HG03025 (cell line): Measurements from ENCODE around the gene CACNA1D.
"Not testable (repeated sequence)": the region's sequence is repeated elsewhere in the genome, so short reads cannot be mapped to it uniquely, and the experiment has no call there.

Source experiments
- ATAC-seq: cut with Tn5 transposase; IDR thresholded peaks from one replicate; pipeline ENCODE4 v1.9.1; 2021; ENCODE audit warnings: mild to moderate bottlenecking, moderate library complexity; ENCODE audit not compliant: unreplicated experiment, low FRiP score

CACNA1D gene

DNA sequence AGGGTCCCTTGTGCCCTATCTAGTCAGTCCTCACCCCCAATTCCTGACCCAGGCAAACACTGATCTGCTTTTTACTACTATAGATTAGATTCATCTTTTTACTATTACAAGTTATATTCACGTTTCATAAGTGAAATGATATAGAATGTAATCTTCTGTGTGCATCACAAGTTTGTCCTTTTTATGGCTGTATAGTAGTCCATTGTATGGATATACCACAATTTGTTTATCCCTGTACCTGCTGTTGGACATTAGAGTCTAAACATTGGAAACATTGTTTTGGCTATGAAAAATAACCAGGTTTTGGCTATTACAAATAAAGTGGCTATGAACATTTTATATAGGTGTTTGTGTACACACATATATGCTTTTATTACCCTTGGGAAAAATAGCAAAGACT lies 112.4 kb downstream of the CACNA1D start:
- ATAC-seq: no peak

DNA sequence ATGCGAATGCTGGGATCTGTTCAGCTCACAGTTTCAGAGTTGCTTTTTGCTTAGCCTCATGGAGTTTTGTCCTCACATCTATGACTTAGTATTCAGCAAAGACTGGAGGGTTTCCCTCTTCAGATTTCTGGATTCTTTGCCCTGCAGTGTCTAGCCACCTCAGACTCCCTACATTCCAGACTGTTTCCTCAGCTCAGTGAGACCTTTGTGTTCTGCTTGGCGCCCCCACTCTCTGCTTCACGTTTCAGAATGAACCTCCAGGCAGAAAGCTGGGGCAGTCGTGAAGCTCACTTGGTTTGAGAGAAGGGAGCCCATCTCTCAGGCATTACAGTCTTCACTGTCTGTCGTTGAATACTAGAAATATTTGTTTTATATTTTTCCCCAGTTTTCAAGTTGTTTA lies 118.1 kb downstream of the CACNA1D start:
- no peak for ATAC-seq

DNA sequence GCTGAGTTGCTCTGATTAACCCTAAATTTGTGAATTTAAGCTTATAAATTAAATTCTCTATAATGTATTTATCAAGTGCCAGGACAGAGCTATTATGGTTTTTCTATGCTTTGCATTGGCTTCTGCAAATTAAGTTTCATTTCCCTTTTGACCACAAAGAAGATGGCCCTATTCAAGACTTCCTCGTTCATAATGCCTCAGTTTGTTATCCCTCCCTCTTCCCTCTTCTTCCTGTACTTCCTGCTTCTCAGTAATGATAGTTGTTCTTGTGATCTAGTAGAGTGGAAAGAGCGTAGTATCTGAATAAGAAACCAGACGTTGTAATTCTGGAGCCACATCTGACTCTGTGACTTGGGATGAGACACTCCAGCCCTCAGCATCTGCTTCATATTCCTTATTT lies 118.7 kb downstream of the CACNA1D start:
- ATAC-seq: no peak

DNA sequence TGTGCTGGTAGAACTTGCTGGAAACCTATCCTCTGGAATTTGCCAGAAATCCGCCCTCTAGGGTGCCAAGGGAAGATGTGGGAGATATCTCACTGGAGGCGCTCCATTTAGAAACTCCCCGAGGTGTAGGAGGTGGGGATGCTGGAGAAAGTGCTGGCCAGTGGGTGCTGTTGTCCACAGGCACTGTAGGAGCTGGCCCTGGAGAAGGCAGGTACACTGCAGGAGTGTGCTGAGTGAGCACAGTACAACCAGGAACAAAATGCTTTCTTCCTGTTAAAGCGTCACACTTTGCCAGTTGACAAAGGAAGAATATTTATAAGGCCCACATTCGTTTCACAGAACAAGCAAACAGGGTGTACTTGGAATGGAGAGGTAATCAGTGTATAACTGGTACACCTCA lies 119.9 kb downstream of the CACNA1D start:
- no peak for ATAC-seq

DNA sequence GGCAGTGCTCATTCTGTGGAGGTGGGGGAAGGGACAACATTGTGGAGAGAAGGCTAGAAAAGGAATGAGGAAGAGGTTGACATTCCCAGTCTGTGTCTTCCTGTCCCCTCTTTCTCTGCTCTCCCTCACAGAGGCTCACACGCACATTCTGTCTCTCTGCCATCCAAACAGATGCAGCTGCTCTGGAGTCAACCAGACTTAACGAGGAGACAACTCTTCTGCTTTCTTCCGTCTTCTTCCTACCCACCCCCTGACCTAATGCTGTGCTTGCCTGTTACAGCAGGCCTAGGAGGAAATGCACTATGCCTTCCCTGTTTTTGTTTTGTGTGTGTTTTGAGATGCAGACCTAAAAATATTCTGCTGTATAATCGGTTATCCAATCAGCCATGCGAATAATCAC lies 121.9 kb downstream of the CACNA1D start:
- ATAC-seq: no peak

DNA sequence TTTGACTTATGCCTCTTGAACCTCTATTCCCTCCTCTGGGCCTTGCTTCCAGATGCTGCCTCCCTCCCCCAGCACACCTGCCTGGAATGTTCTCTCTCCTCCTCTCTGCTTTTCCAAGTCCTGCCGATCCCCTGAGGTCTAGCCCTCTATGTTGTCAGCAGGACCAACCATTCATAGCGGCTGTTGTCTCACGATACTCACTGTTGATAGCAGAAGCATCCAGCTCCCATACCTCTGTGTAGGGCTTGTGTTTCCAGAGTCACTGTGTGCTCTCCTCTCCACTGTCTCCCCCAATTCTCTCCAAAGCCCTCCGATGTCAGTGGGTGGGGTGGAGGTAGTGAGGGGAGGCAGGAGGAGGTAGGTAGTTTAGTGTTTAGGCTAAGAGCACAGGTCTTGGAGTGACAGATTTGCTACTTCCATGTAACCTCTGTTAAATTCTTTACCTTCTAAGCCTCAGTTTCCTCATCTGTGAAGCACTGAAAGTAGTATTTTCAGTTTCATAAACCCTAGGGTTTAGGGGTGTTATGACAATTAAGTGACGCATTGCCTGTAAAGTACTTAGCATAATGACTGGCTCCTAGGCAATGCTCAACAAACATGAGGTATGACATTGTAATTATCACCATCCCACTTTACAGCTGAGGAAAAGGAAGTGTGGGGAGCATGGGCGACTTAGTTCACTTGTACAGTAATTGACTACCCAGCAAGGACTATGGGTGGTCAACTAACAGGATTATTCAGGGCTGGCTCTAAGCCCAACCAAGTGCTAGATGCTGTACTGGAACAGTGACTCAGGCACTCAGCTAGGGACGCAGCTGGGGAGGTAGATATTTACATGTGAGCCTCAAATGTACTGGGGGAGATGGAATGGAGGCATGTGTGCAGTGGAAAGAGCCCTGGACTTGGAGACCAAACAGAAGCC lies 122.8 kb downstream of the CACNA1D start:
- ATAC-seq: no peak

DNA sequence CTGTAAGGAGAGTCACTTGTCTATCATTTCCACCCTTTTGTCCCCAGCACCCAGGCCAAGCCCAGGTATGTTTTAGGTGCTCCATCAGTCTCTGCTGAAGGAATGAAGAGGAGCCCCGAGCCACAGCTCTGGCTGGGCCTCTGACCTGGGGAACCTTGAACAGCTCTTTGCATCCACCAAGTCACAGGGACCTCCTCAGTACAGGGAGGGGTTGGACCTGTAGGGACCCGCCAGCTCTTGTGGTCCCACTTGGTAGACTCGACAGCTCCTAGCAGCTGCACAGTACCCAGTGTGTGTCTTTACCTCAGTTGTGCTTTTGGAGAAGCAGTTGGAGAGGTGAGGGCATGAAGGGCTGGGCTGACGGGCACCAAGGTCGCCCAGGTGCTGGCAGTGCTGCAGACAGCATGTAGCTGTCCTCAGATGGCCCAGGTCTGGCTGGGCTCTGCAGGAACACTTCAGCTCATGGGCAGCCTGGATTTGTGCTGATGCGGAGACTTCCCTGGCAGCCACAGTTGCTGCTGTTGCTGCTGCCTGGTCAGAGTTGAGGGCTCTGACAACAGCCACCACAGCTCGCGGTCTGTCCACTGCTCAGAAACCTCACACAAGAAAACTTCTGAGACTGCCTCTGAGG lies 123.6 kb downstream of the CACNA1D start:
- no peak for ATAC-seq

DNA sequence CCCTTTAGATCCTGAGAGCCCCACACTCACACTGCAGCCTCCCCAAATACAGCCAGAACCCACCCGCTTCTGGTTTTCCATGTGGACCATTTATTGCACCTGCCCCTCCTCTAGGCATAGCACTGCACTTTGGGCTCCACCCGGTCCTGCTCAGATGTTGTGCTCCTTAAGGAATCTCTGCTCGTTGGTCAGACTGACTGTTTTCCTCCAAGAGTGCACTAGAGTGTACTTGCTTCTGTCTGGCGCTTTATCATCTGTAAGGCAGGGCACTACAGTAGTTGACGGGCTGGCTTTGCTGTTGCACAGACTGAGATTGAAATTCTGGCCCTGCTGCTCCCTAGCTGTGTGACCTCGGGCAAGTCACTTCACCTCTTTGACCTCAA lies 124.1 kb downstream of the CACNA1D start:
- ATAC-seq: no peak

DNA sequence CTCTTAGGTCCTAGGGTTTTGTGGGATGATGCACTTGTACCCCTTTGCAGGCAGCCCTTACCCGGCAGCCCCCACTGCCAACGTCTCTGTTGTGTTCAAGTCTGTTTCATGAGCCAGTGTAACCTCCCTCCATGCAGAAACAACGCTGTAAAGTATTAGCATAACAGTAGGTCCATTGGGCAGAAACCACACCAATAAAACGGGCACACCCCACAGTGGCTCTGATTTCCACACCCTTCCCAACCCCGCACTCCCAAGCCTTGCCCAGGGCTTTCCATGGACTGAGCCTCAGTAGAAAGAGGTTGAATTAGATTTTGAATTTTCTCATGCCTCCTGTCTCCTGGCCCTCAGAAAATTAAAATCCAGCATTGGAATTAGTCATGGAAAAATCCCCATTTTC lies 124.5 kb downstream of the CACNA1D start:
- ATAC-seq: no peak

DNA sequence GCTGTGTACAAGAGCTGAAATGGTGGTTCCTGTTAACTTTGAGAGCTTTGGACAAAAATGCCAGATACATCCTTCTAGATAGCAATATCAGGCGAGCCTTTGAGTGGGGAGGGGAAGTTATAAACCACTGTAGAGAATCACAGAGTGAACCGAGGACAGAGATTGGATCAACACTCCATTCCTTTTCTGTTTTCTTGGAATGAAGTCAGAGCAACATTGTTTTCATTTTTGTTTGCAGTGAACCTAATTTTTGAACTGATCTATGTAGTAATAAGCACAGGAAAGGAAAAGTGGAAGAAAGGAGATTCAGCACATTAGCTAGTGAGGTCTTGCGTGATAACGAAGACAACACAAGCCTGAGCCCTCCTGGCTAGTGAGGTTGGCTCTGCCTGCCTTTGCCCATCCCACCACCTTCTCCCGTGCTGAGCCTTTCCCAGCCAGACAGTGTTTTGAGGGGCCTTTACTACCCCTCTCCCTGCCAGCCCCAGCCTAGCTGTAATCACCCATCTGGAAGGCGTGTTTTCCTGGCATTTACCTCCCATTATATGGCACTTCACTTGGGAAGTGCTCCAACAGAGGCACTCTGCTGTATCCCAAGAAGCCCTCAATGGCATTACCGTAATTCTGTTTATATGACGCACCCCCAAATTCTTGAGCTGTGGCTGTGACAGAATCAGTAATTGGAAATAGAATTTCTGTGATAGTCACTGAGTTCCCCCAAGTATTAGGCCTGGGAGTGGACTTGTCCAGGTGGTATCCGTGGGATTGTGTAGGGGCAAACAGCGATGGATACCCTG lies 129.8 kb downstream of the CACNA1D start:
- ATAC-seq: no peak

DNA sequence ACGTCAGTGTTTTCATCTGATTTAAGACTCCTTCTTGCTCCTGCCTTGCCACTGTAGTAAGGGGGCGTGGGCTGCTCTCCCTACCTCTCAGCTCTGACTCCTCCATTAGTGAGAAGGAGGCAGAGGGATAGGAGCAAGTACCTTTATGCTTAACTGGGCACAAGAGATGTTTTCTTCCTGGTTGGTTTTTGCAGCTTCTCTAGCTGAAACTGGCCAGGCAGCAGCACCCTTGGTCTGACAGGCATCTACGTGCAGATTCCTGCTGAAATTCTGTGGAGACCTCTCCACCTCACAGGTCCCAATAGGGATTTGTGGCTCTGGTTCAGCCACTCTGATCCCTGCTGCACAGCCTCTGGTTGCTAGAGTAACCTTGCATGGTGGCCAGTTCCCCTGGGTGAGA lies 132.5 kb downstream of the CACNA1D start:
- ATAC-seq: no peak

DNA sequence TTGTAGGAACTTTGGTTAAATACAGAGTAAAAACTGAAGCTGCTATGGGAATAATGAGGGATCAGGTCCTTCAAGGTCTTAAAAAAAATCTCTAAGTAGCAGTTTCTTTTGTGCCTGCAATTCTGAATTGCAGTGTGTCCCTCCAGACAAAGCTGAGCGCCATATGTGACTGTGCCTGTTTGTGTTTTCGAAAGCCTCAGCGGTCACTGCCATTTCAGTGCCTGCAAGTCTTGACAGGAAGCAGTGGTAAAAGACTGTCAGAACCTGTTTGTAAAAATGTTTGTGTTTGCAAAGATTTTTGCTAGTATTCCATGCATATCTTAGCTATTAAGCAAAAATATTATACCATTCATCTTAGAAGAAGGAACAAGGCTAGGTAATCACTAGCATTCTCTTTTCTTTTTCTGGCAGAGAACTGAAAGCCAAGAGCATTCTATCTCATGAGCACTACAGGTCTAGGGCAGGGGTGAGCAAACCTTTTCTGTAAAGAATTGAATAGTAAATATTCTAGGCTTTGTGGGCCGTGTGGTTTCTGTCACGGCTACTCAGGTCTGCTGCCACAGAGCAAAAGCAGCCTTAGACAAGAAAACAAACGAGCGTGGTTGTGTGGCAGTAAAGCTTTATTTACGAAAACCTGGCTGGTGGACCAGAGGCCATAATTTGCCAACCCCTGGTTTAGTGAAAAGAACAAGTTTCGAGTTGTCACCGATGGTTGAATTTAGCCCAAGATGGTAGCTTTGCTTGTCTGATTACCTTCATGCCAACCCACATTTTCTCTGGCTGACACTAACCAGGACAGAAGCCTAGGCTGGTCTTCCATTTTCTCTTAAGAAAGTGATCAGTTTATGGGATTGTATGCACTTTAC lies 134.4 kb downstream of the CACNA1D start:
- ATAC-seq: no peak

DNA sequence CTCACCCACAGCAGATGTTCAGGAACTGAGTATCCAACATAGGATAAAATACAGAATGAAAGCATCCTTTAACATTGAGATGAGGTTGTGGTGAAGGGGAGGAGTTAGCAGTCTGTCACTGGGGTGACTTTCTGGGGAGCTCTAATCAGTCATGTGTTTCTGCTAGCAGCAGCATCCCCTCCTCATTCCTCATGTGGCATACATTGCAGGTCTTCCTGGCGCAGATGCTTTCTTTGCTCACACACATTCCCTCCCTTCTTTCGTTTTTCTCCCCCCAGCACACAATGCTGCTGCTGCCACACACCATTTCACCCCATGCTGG lies 135.0 kb downstream of the CACNA1D start:
- no peak for ATAC-seq

DNA sequence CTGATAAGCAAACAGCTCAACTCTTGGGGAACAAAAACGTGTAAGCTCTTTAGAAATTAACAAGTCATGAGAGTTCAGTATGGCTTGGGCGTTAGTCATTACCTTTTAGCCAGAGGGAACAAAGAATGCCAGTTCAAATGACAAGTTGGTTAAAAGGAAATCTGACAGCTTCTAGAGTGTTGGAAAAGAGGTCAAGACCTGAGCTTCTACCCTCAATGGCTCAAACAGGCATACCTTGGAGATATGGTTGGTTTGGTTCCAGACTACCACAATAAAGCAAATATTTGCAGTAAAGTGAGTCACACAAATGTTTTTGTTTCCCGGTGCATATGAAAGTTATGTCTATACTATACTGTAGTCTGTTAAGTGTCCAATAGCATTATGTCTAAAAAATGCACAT lies 136.1 kb downstream of the CACNA1D start:
- no peak for ATAC-seq

DNA sequence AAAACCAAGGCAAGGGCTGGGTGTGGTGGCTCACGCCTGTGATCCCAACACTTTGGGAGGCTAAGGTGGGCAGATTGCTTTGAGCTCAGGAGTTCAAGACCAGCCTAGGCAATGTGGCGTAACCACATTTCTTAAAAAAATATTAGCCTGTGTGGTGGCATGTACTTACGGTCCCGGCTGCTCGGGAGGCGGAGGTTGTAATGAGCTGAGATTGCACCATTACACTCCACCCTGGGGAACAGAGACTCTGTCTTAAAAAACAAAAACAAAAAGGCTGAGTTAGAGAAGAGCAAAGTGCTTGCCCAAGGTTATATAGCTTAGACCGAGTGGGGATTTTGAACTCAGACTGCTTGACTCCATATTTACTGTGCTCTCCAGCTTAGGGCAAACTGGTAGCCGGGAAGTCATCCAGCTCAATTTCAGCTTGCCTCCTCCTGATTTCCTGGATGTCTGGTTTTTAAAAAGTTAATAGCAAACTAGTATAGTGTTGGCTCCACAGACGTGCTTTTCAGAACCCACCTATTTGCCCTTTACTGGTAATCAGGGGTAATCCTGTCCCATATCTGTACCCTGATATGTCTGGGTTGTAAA lies 138.9 kb downstream of the CACNA1D start:
- no peak for ATAC-seq

DNA sequence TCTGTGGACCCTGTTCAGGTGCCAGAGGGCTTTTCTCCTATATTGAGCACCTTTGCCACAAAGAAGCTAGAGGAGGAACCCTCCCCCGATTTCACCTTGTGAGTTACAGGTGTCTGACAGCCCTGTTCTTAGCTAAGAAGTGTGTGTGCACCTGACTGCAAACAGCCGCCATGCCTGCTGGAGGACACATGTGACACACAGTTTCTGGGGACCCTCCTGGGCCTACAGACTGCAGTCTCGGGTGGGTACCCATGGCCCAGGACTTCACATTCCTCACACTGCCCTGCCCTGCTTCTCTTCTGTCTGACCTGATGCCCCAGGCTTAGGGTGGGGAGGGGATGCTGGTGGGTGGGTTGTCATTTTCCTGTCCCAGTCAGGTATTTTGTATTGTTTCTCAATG lies 140.6 kb downstream of the CACNA1D start:
- no peak for ATAC-seq

DNA sequence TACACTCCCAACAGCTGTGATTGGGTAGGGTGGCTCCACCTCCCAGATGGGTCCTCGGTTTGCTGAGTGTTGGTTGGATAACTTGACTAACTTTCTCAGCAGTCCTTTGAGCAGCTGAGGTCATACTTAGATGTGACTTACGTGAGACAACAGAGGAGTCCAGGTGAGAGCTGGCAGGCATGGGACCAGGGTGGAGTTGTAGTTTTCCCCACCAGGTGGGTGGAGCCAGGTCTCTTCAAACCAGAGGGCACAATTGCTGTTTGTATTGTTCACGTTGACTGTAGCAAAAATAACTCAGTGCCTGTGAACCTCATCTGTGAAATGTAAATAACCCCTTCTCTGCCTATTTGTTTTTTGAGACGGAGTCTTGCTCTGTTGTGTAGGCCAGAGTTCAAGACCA lies 144.4 kb downstream of the CACNA1D start:
- not testable (repeated sequence) for ATAC-seq

DNA sequence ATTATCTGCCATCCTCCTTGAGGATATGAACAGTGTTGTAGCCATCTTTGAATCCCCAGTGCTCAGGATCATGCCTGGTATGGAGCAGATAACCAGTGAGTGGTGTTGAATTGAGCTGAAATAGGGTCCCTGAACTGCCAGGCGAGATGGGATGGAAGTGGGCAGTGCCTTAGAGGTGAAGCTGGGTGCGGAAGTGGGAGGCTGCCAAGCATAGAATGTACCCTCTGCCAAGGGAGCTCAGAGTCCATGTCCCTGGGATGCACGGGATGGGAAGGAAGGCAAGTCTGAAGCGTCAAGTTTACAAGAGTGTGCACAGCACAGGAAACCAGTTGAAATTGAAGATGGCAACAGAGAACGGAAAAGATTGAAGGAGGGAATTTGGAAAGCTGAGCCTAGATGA lies 147.0 kb downstream of the CACNA1D start:
- no peak for ATAC-seq

DNA sequence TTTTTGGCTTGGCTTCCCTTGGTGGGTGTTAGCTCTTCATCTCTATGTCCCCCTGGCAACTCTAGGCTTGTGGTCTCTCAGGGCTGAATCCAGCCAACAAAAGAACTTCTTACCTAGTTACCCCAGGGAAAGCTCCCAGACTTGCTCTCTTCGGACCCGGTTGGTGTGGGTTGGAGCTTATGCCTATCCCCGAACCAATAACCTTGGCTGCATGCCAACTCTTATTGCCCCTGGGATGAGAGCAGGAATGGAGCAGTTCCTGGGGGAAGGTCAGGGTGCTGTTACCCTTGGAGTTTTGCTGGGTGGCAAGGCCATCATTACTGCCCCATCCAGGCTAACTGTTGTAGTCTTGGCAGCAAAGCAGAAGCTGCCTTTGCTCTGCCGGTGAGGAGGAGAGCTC lies 147.8 kb downstream of the CACNA1D start:
- no peak for ATAC-seq

DNA sequence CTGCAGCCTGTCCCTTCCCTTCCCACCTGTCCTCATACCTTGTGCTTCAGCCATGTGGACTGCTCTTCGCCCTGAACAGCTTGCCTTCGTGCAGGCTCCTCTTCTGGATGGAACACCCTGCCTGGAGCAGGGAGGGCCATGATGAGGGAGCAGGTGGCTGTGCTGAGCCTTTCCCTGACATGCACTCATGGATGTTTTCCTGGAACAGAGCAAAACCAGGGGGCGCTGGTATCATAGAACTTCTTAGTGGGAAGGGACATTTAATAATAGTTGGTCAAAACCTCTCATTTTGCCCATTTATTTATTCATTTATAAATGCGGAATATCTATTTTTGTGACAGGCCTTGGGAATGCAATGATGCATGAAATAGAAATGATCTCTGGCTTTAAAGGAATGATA lies 149.3 kb downstream of the CACNA1D start:
- no peak for ATAC-seq
